Measurements from ENCODE around the gene TBX2.

The TBX2 gene

DNA sequence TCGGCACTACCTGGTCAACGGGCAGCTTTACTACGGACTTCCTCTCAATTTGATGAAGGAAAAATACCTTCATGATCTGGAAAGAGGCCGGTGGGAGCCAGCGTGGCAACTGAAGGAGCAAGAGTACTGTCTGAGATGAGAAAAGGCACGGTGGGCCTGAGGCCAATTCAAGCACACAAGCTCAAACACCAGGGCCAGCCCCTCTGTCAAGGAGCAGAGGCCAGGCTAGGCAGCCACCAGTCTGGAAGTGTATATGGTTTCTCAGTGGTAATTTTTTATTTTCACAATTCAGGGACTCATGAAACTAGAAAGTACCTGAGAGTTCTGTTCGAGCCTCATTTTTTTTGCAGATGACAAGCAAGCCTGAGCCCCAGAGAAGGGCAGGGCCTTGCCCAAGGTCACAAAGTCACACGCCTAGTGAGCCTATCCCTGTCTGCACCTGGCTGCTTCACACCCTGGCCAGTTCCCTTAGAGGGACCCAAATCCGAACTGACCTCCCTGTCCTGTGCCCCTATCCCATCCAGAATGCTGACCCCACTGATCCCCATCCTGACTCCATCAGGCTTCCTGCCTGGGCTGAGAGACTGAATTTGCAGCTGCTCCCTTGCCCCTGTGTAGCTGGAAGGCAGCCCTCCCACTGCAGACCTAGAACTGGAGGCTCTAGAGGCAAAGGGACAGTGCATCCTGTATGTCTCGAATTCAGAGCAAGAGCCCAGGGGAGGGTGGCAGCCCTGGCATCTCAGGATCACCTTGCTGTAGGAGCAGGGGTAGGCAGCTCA, 4.8 kb upstream of the TBX2 start:
- H3K4me2 ChIP-seq = no peak overlapping the region
- no peak overlapping the region for H3K4me3 ChIP-seq
- H3K27ac ChIP-seq = no peak overlapping the region
- H3K27me3 ChIP-seq = peaks cover 68% of the 10 kb centered on the region
- H3K9ac ChIP-seq = no peak overlapping the region
- H3K36me3 ChIP-seq = no peaks in the 10 kb centered on the region
- peaks cover 58% of the 10 kb centered on the region for H4K20me1 ChIP-seq
- H3K4me1 ChIP-seq = peaks cover 12% of the 10 kb centered on the region
- no peak for TF ChIP-seq Cebpa-rat (IDR thresholded peaks at IDR 0.05)
- H3K9me3 ChIP-seq = peaks cover 10% of the 10 kb centered on the region

DNA sequence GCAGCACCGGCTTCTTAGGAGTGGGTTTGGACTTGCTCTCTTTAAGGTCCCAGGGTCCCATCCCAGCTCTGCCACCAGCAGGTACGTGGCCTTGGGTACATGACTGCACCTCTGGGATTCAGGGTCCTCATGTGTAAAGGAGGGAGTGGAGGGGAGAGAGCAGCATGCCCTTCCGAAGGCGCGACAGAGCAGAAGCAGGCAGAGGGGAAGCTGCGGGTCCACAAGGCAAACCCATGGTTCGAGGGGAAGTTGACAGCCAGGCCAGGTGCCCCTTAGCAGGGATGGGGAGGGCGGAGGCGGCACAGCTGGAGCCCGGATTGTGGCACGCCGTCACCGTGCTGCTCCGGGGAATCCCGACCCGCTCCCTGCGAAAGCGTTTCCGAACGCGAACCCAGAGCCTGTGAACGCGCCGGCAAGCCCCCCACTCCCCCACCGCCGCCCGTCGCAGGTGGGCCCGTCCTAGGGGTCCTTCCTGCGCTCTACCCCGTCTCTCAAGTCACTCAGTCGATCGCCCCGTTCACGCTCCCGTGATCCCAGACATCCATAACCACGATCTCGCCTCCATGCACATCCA, 4.1 kb upstream of the TBX2 start:
- Histone ChIP-seq H3K9ac (no peak overlapping the region), H3K27me3 (peaks cover 74% of the 10 kb centered on the region), H3K4me1 (peaks cover 16% of the 10 kb centered on the region)

DNA sequence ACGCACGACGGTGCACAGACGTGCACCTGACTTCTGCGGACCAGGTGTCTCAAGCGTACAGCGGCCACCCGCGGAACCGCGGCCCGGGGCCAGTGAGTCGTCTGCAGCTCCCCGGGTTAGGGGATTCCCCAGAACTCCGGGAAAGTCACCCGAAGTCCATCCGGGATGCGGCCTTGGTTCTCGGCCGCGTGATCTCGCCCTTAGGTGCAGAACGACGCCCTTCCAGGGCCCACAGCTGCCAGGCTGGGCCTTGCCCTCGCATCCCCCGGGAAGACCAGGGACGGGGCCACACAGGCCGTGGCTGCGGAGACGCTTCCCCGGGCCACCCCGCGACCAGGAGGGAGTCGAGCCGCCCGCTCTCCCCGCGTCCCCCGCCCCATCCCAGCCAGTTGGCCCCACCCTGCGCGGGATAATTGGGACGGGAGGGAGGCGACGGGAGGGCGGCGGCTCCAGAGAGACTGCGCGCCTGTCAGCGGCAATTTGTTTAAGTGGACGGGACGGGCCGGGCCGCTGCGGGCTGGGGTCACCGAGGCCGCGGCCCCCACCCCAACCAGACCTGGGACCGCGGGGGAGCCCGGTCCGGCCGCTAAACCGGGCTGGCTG, 3.6 kb upstream of the TBX2 start:
- Histone ChIP-seq H3K36me3 (no peaks in the 10 kb centered on the region), H3K27me3 (peaks cover 80% of the 10 kb centered on the region), H3K9me3 (peaks cover 10% of the 10 kb centered on the region), H4K20me1 (peaks cover 64% of the 10 kb centered on the region), H3K4me1 (peaks cover 16% of the 10 kb centered on the region), H3K4me2 (no peak overlapping the region), H3K9ac (no peak overlapping the region), H3K27ac (no peak overlapping the region), H3K4me3 (no peak overlapping the region)
- TF ChIP-seq Cebpa-rat (IDR thresholded peaks at IDR 0.05) = no peak

More for the DNA sequence above, 4.1 kb upstream of the TBX2 start:
- H3K9me3 ChIP-seq = peaks cover 10% of the 10 kb centered on the region
- no peaks in the 10 kb centered on the region for H3K36me3 ChIP-seq
- TF ChIP-seq Cebpa-rat (IDR thresholded peaks at IDR 0.05) = no peak
- H3K4me2 ChIP-seq = no peak overlapping the region
- no peak overlapping the region for H3K4me3 ChIP-seq
- H4K20me1 ChIP-seq = peaks cover 59% of the 10 kb centered on the region
- H3K27ac ChIP-seq = no peak overlapping the region

DNA sequence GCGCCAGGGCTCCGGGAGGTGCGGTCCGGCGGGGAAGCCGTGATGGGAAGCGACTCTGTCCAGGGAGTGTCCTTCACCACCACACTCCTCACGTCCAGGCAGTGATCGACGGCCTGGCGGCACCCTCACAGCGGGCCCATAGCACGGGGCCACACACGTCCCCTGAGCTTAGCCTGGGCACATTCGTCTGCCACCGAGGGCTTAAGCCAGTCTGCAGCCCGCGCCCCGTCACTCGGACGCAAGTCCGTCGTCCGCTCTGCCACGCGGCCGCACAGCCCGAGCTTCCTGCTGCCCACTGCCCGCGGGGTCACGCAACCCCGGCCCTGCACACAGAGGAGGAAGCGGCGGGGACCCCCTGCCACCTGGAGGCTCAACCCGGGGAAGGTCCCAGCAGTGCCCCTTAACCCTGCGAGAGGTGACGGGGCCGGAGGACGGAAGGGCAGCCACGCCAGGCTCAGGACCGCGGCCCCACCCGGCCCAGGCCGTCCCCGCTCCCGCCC, 3.0 kb upstream of the TBX2 start:
- Histone ChIP-seq H4K20me1 (peaks cover 69% of the 10 kb centered on the region), H3K27me3 (peaks cover 86% of the 10 kb centered on the region), H3K4me2 (no peak overlapping the region), H3K27ac (no peak overlapping the region), H3K9ac (no peak overlapping the region), H3K9me3 (peaks cover 10% of the 10 kb centered on the region), H3K4me3 (no peak overlapping the region), H3K36me3 (no peaks in the 10 kb centered on the region), H3K4me1 (peaks cover 16% of the 10 kb centered on the region)
- TF ChIP-seq Cebpa-rat (IDR thresholded peaks at IDR 0.05) = no peak

DNA sequence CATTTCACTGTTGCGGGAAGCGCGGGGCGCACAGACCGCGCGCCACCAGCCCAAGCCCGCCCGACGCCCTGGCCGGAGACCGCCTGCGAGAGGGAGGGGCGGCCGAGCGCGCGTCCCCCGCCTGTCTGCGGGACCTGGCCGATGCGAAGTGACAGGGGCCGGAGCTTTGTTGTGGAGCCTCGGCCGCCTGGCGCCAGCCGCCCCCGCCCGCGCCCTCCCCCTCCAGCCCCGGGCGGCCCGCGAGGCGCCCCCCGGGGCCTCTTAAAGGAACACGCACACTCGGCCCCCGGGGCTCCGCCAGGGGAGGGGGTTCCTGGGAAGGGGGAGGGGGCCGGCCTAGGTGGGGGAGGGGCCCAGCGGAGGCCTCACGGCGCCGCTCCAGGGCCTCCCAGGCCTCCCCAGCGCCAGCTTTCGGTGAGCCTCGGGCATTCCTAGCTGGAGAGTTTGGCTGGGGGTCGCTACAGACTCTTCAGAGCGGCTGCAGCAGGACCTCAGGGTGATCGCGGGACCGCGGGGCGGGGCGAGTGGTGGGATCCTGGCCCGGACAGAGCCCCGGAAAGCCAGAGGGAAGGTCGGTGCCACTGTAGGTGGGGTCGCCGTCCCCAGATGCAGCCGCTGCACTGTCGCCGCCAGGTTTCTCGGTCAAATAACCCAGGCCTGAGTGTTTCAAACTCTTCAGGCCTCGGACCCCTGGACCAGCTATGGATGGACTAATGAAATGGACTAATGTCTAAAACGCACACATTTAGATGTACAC, 2.4 kb upstream of the TBX2 start:
- Histone ChIP-seq H3K27ac (no peak overlapping the region), H3K4me1 (peaks cover 16% of the 10 kb centered on the region), H3K9ac (no peak overlapping the region), H3K4me3 (no peak overlapping the region), H4K20me1 (peaks cover 75% of the 10 kb centered on the region), H3K9me3 (peaks cover 10% of the 10 kb centered on the region), H3K27me3 (peaks cover 92% of the 10 kb centered on the region), H3K36me3 (no peaks in the 10 kb centered on the region), H3K4me2 (no peak overlapping the region)
- no peak for TF ChIP-seq Cebpa-rat (IDR thresholded peaks at IDR 0.05)

DNA sequence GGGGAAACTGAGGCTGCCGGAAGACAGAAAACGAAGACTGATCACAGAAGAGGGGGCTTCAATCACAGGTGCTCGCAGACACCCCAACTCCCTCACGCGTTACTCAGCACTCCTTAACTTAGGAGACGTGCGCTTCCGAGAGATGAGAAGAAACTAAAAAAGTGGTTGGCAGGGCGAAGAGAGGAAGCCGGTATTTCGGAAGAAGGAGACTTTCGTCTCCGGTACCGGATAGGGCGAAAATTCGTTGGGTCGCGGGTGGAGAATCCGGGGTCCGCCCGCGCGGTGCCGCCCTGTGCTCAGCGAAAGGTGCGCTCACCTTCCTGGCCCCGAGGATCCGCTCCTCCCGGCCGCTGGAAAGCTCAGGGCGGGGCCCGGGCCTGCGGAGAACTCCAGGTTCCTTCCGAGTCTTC, 917 bp upstream of the TBX2 start:
- TF ChIP-seq Cebpa-rat (IDR thresholded peaks at IDR 0.05) = no peak
- peaks cover 27% of the 10 kb centered on the region for H3K4me1 ChIP-seq
- H4K20me1 ChIP-seq = peaks cover 85% of the 10 kb centered on the region
- no peaks in the 10 kb centered on the region for H3K36me3 ChIP-seq
- peaks cover 100% of the 10 kb centered on the region for H3K27me3 ChIP-seq
- no peak overlapping the region for H3K9ac ChIP-seq
- no peak overlapping the region for H3K27ac ChIP-seq
- peak overlapping the region; percentile 62 for H3K4me3 ChIP-seq
- peaks cover 10% of the 10 kb centered on the region for H3K9me3 ChIP-seq
- peak overlapping the region; percentile 90 for H3K4me2 ChIP-seq

DNA sequence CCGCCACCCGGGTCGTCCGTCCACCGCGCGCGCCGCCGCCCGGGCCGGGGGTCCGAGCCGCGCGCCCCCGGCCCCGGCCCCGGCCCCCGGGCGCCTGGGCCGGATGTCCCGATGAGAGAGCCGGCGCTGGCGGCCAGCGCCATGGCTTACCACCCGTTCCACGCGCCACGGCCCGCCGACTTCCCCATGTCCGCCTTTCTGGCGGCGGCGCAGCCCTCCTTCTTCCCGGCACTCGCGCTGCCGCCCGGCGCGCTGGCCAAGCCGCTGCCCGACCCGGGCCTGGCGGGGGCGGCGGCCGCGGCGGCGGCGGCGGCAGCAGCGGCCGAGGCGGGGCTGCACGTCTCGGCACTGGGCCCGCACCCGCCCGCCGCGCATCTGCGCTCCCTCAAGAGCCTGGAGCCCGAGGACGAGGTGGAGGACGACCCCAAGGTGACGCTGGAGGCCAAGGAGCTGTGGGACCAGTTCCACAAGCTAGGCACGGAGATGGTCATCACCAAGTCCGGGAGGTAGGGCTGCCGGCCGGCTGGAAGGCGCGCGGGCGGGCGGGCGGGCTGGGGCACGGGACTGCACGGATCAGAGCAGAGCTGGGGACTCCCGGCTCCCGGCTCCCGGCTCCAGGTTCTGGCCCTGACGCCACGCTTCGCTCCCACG, 548 bp downstream of the TBX2 start:
- H3K9me3 ChIP-seq = peaks cover 10% of the 10 kb centered on the region
- no peak overlapping the region for H3K9ac ChIP-seq
- no peak overlapping the region for H3K27ac ChIP-seq
- TF ChIP-seq Cebpa-rat (IDR thresholded peaks at IDR 0.05) = no peak
- no peaks in the 10 kb centered on the region for H3K36me3 ChIP-seq
- H3K27me3 ChIP-seq = peaks cover 100% of the 10 kb centered on the region
- peaks cover 40% of the 10 kb centered on the region for H3K4me1 ChIP-seq
- peak overlapping the region; percentile 90 for H3K4me2 ChIP-seq
- H4K20me1 ChIP-seq = peaks cover 89% of the 10 kb centered on the region
- peak overlapping the region; percentile 62 for H3K4me3 ChIP-seq

DNA sequence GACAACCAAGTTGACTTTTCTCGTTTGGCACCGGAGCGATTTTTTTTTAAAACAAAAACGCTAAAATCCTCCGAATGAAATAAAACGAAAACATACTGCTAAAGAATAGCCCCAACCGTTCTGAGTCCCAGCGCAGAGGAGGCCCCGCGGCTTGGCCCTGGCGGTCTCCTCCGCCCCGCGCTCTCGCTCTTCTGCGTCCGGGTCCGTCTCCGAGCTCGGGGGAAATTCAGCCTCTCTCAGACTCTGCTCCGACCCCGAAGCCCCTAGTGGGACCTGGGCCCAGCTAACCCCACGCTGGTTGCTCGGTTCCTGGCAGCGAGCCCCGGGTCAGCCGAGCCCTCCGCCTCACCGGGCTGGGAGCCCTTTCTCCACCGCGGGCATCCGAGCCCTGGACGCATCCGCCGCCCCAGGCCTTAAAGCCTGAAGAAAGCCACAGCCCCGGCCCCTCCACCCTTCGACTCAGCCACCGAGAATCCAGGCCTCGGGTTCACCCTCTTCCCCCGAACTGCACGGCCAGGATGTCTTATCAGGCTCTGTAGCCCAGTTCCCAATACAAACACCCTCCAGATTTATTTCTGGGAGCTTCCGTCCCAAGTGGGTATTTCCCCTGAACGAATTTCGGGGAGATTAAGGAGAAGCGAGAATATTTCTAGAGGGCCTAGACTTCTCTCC, 1.2 kb downstream of the TBX2 start:
- Histone ChIP-seq H3K27ac (no peak overlapping the region), H3K36me3 (no peaks in the 10 kb centered on the region), H3K9ac (no peak overlapping the region), H3K4me2 (no peak overlapping the region), H3K9me3 (peaks cover 10% of the 10 kb centered on the region), H4K20me1 (peaks cover 96% of the 10 kb centered on the region), H3K4me3 (no peak overlapping the region), H3K4me1 (peaks cover 45% of the 10 kb centered on the region), H3K27me3 (peaks cover 100% of the 10 kb centered on the region)
- TF ChIP-seq Cebpa-rat (IDR thresholded peaks at IDR 0.05) = no peak

All from BLaER1 (cell line).